AG09309 (cell line): ENCODE measurements around the gene HTATSF1.

Experiments
- DNase-seq: peaks from one replicate; pipeline ENCODE4 v3.0.0-alpha.2; 2010; ENCODE audit warnings: low read depth
- H3K4me3 ChIP-seq: 2 replicates; pipeline ENCODE4 v1.5.1; 2011; ENCODE audit warnings: mild to moderate bottlenecking, low read depth, low read length, moderate library complexity; ENCODE audit not compliant: control insufficient read depth
- TF ChIP-seq, protein P1 (sequence below): IDR thresholded peaks from 2 replicates; pipeline ENCODE4 v1.5.1; 2011; ENCODE audit warnings: mild to moderate bottlenecking, low read depth, low read length, inconsistent platforms; ENCODE audit not compliant: insufficient read depth, control insufficient read depth; ENCODE audit errors: missing control alignments

HTATSF1 gene

DNA sequence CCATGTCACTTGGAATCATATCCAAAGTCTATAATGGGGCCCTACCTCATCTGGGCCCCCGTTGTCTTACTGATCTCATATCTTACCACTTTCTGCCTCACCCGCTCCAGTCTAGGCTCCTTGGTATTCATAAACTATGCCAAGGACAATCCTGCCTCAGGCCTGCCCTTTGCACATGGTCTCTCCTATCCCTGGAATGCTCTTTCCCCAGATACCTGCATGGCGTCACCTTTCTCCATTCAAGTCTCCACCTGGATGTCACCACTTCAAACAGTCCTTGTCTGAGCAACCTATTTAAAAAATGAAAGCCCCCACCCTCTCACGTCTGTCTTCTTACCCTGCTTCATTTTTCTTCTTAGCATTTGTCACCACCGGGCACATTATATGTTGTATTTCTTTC is 42.8 kb downstream of the HTATSF1 start:
- TF ChIP-seq, protein P1, sequence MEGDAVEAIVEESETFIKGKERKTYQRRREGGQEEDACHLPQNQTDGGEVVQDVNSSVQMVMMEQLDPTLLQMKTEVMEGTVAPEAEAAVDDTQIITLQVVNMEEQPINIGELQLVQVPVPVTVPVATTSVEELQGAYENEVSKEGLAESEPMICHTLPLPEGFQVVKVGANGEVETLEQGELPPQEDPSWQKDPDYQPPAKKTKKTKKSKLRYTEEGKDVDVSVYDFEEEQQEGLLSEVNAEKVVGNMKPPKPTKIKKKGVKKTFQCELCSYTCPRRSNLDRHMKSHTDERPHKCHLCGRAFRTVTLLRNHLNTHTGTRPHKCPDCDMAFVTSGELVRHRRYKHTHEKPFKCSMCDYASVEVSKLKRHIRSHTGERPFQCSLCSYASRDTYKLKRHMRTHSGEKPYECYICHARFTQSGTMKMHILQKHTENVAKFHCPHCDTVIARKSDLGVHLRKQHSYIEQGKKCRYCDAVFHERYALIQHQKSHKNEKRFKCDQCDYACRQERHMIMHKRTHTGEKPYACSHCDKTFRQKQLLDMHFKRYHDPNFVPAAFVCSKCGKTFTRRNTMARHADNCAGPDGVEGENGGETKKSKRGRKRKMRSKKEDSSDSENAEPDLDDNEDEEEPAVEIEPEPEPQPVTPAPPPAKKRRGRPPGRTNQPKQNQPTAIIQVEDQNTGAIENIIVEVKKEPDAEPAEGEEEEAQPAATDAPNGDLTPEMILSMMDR: no peak
- no peak for DNase-seq
- H3K4me3 ChIP-seq: no peak overlapping the region

- no peak for DNase-seq
- TF ChIP-seq, protein P1: no peak
- no peak overlapping the region for H3K4me3 ChIP-seq
Measured at GRCh38 chrX:136541294-136541693, 43.9 kb downstream of the HTATSF1 start.

DNA sequence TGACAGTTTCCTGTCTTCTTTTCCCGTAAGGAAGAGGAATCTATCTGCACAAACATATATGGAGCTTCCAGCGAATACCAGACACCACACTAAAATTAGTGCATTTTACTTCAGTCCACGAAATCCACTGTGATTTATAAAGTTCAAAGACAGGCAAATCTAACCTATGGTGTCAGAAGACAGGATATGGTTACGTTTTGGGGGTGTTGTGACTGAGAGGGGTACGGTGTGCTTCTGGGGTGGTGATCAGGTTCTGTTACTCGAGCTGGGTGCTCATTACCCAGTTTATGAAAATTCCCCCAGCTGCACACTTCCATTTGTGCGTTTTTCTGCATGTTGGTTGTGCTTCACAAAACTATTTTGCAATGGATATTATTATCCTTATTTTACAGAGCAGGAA is 44.9 kb downstream of the HTATSF1 start:
- no peak overlapping the region for H3K4me3 ChIP-seq
- DNase-seq: no peak
- TF ChIP-seq, protein P1: no peak

GRCh38 chrX:136546371-136546781 is 49.0 kb downstream of the HTATSF1 start:
- DNase-seq: no peak
- no peak overlapping the region for H3K4me3 ChIP-seq
- TF ChIP-seq, protein P1: no peak

DNA sequence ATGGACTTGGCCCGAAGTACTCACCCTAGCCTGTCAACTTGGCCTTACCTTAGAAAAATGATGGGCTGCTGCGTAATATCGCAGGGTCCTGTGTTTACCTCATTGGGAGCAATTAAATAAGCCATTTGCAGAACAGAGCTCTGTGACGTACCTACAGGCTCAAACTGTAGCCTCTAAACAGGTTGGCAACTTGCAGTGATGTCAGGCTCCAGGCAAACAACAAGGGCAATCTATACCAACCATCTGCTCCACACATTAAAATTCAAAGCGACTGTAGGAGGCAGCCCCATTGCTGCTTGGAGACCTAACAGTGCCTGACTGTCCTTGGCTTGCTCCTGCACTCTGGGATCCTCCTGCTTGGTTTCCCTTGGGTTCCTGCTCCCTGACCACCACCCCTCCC is 51.8 kb downstream of the HTATSF1 start:
- H3K4me3 ChIP-seq: no peak overlapping the region
- DNase-seq: no peak
- TF ChIP-seq, protein P1: no peak

- TF ChIP-seq, protein P1: no peak
- no peak overlapping the region for H3K4me3 ChIP-seq
- no peak for DNase-seq
Measured at GRCh38 chrX:136551410-136551809, 54.0 kb downstream of the HTATSF1 start.

DNA sequence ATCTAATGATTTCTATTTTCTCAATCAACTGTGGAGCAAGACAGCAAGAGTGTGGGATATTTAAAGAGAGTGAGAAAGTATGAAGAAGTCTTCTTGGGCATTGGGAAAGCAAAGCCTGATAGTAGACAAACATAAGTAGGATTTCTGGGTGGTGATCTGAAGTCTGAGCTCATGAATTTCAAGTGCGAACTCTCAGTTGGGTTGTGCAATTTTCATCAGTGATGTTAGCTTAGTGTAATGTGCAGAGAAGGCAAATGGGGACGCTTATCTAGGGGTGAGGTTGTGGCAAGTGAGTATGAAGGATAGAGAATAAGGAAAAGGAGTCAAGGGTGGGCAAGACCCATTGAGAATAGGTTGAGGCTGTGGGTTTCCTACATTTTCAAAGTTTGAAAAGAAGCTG is 58.3 kb downstream of the HTATSF1 start:
- H3K4me3 ChIP-seq: no peak overlapping the region
- TF ChIP-seq, protein P1: no peak
- DNase-seq: no peak
